Upper lobe of right lung (tissue), 1 donor: Measurements from ENCODE around the gene VSIG10L. TPM values are rescaled to one million over a fixed set of nuclear protein-coding genes. Genes with fewer than 3 reads are reported as not detected.

ENCODE experiments used
- ATAC-seq: fragments of 200-7000 bp; cut with Tn5 transposase; one replicate; pipeline ENCODE4 v1.9.1; 2020; ENCODE audit warnings: mild to moderate bottlenecking, moderate library complexity
- DNase-seq: peaks from one replicate; pipeline ENCODE4 v3.0.0-alpha.2; 2020
- H3K27ac ChIP-seq: fragments of 200-600 bp; one replicate; pipeline ENCODE4 v1.8.0; 2022
- H3K27me3 ChIP-seq: fragments of 200-600 bp; one replicate; pipeline ENCODE4 v1.8.0; 2022; ENCODE audit warnings: mild to moderate bottlenecking
- H3K36me3 ChIP-seq: fragments of 200-600 bp; one replicate; pipeline ENCODE4 v1.8.0; 2022
- H3K4me1 ChIP-seq: fragments of 200-600 bp; one replicate; pipeline ENCODE4 v1.8.0; 2022
- H3K4me3 ChIP-seq: fragments of 200-600 bp; one replicate; pipeline ENCODE4 v1.8.0; 2022; ENCODE audit warnings: mild to moderate bottlenecking
- H3K9me3 ChIP-seq: fragments of 200-600 bp; one replicate; pipeline ENCODE4 v1.8.0; 2022
- intact Hi-C: fragments of 100-400 bp; cut with DNase I; formaldehyde crosslinking; loops from one replicate; pipeline ENCODE4 v1.11.0; 2022
- total RNA-seq: library from RNA; stranded (reverse); fragmentation: NEBNext Ultra II Directional; extraction: Animal tissue kit (Norgen Biotek cat#: 25700); gene quantifications from one replicate; pipeline ENCODE4 v1.2.1, GENCODE V29; 2021
- TF ChIP-seq, protein P1 (sequence below): fragments of 200-600 bp; IDR thresholded peaks from one replicate; pipeline ENCODE4 v1.8.0; 2022; ENCODE audit warnings: antibody characterized with exemption
- donor health status: DM: no; HTN: yes; CAD: no; lungs with severe emphysema.

VSIG10L gene
- total RNA-seq, 1 donor from 2014 or later, result 2.1 TPM

DNA sequence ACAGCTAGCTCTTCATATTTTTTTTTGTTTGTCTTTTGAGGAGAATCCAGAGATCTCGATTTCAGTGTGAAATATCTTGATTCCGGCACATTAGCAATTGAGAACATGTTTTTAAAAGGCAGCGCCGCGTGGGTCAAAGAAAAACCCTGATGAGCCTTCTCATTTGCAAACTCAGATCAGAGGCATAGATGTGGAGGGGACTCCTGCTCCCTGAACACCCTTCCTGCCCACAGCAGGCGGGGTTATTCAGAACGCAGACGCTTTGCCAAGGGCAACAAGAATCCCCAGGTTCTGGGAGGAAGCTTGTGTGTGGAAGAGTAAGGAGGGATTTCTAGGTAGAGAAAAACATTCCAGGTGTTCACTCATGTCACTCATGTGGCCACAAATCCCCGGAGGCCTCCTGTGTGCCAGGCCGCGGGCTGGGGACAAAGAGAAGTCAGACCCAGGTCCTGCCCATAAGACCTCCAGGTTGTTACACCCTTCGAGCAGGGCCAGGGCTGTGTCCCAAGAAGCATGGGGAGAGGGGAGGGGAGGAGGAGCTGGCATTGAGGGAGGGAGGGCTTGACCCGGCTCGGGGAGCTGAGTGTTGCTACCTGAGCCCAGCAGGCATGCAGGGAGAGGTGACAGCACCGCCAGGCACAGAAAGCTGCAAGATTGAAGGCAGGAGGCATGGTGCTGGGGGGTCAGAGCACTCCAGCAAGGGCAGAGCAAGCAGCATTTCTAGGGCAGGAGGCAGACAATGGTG lies 46.4 kb downstream of the VSIG10L start:
- H3K4me1 ChIP-seq, result no peaks in the 10 kb centered on the region
- intact Hi-C loops, result no loop called here
- H3K4me3 ChIP-seq, result no peak overlapping the region
- TF ChIP-seq, protein P1, sequence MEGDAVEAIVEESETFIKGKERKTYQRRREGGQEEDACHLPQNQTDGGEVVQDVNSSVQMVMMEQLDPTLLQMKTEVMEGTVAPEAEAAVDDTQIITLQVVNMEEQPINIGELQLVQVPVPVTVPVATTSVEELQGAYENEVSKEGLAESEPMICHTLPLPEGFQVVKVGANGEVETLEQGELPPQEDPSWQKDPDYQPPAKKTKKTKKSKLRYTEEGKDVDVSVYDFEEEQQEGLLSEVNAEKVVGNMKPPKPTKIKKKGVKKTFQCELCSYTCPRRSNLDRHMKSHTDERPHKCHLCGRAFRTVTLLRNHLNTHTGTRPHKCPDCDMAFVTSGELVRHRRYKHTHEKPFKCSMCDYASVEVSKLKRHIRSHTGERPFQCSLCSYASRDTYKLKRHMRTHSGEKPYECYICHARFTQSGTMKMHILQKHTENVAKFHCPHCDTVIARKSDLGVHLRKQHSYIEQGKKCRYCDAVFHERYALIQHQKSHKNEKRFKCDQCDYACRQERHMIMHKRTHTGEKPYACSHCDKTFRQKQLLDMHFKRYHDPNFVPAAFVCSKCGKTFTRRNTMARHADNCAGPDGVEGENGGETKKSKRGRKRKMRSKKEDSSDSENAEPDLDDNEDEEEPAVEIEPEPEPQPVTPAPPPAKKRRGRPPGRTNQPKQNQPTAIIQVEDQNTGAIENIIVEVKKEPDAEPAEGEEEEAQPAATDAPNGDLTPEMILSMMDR, result no peak
- ATAC-seq (no peak), DNase-seq (no peak)
- no peak overlapping the region for H3K27ac ChIP-seq
- no peaks in the 10 kb centered on the region for H3K9me3 ChIP-seq
- H3K27me3 ChIP-seq, result peaks cover 21% of the 10 kb centered on the region
- H3K36me3 ChIP-seq, result no peaks in the 10 kb centered on the region

DNA sequence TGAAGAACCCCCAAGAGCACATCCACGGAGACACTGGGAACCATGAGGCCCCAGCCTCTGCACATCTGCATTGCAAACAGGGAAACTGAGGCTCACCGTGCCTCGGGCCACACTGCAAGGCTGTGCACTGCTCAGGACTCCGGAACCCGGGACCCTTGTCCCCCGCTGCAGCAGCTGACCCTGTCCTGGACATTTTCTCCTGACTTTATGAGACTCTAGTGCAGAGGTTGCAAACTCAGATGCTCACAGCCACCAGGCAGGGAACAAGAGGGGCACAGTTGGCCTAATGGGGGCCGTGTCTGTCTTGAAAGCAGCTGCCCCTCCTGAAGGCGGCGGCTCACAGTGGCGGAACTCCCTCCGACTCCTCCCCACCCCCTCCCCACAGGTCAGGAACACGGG lies 47.0 kb downstream of the VSIG10L start:
- no peak for DNase-seq
- no peaks in the 10 kb centered on the region for H3K9me3 ChIP-seq

DNA sequence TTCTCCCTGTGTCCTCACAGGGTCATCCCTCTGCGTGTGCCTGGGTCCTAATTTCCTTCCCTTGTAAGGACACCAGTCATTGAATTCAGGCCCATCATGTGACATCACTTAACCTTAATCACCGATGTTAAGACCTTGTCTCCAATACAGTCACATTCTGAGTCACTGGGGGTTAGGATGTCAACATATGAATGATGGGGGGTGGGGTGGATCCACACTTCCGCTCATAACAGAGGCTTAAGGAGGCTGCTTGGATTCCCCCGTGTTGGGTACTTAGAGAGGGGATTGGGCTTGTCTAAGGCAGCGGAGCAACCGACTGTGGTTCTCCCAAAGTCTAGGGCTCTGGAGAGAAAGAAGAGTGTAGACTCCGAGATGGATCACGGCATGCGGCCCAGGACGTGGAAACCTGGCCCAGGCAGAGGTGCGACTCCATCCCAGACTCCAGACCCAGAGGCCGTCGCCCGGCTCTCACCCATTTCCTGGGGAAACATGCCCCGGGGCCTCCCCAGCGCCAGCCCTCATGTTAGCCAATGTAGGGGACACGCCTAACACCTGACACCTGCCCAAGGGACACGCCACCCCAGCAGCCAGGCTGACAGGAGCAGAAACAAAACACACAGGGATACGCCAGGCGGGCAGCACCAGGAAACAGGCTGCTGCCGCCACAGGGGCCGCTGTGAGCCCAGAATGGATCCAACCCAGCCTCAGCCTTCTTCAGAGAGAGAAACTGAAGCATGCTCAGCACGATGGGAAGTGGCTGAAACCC lies 47.5 kb downstream of the VSIG10L start:
- ATAC-seq (no peak), DNase-seq (no peak)
- H3K9me3 ChIP-seq, result no peaks in the 10 kb centered on the region
- no peaks in the 10 kb centered on the region for H3K36me3 ChIP-seq
- TF ChIP-seq, protein P1, result no peak
- intact Hi-C loops, result no loop called here
- peaks cover 21% of the 10 kb centered on the region for H3K27me3 ChIP-seq
- H3K4me3 ChIP-seq, result no peak overlapping the region
- no peak overlapping the region for H3K27ac ChIP-seq
- no peaks in the 10 kb centered on the region for H3K4me1 ChIP-seq

More for the DNA sequence above, 47.0 kb downstream of the VSIG10L start:
- intact Hi-C loops, result no loop called here
- Histone ChIP-seq H3K4me3 (no peak overlapping the region), H3K36me3 (no peaks in the 10 kb centered on the region), H3K27me3 (peaks cover 21% of the 10 kb centered on the region), H3K27ac (no peak overlapping the region), H3K4me1 (no peaks in the 10 kb centered on the region)
- TF ChIP-seq, protein P1, result no peak
- ATAC-seq, result no peak

DNA sequence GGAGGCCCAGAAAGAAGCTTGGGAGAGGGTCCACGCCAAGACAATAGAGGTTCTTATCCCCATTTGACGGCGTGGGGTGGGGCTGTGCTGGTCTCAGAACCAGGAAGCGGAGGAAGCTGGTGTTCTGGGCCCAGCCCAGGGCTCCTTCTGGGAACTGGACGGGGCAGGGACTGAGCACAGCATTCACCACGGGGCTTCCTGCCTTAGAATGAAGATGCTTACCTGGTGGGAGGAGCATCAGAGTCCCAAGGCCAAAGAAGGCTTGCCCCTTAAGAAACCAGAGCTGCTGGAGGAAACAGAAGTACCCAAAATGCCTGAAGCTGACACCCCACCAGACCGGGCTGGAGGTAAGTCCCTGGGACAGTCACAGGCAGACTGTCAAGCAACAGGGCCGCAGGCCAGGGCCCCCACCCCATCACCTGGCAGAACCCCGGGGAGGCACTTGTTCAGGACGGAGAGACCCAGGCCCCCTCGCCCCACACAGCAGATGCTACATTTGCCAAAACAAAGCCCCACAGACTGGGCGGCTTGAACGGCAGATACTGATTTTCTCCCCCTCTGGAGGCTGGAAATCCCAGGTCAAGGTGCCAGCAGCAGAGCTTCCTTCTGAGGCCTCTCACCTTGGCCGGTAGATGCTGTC lies 48.2 kb downstream of the VSIG10L start:
- H3K36me3 ChIP-seq, result no peaks in the 10 kb centered on the region
- no peaks in the 10 kb centered on the region for H3K9me3 ChIP-seq
- TF ChIP-seq, protein P1, result no peak
- DNase-seq (no peak), ATAC-seq (no peak)
- intact Hi-C loops, result no loop called here
- H3K4me1 ChIP-seq, result no peaks in the 10 kb centered on the region
- no peak overlapping the region for H3K4me3 ChIP-seq
- H3K27ac ChIP-seq, result no peak overlapping the region
- H3K27me3 ChIP-seq, result peaks cover 20% of the 10 kb centered on the region

DNA sequence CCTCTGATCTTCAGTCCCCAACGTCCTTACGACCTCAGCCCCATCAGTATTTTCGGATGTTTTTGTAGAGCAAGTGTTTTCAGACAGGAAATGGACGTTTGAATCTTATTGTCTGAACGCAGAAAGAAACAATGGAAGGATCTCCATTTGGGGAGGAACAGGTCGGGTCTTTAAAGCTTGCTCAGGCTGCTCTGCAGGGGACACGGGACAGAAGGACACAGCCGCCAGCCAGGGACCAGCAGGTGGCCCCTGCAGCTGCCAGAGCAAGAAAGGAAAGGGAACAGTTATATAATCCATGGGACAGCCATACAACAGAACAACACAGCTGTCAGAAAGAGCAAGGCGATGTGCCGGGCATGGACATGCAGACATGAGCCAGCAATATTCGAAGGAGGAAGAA lies 49.0 kb downstream of the VSIG10L start:
- Histone ChIP-seq H3K27me3 (peaks cover 15% of the 10 kb centered on the region), H3K4me1 (no peaks in the 10 kb centered on the region), H3K36me3 (no peaks in the 10 kb centered on the region), H3K9me3 (no peaks in the 10 kb centered on the region), H3K4me3 (no peak overlapping the region), H3K27ac (no peak overlapping the region)
- ATAC-seq, result no peak
- intact Hi-C loops, result no loop called here
- DNase-seq, result no peak
- TF ChIP-seq, protein P1, result no peak
